ENCODE data around the gene AMPH. TPM values are rescaled to one million over a fixed set of nuclear protein-coding genes. Genes with fewer than 3 reads are reported as not detected.

Gene AMPH
- total RNA-seq, 1 donor from 2014 or later, result 10.7 TPM

DNA sequence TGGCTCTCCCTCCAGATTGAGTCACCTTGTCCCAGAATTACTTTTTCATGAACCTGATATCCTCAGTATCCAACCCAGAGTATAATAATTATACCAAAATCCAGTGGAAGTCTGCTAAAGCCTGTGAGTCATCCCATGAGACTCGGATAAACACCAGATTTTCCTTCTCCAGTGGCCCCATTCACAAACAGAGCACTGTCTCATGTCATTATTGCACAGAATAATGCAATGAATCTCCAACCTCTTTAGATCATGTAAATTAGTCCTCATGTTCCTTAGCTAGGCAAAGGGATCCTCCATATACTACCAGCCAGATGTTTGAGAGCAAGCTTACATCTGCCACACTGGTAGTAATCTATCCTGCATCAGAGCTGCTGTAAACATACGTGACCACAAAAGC is 89.0 kb downstream of the AMPH start:
- DNase-seq, result no peak

GRCh38 chr7:38541440-38541839 is 89.7 kb downstream of the AMPH start:
- no peak for DNase-seq

DNA sequence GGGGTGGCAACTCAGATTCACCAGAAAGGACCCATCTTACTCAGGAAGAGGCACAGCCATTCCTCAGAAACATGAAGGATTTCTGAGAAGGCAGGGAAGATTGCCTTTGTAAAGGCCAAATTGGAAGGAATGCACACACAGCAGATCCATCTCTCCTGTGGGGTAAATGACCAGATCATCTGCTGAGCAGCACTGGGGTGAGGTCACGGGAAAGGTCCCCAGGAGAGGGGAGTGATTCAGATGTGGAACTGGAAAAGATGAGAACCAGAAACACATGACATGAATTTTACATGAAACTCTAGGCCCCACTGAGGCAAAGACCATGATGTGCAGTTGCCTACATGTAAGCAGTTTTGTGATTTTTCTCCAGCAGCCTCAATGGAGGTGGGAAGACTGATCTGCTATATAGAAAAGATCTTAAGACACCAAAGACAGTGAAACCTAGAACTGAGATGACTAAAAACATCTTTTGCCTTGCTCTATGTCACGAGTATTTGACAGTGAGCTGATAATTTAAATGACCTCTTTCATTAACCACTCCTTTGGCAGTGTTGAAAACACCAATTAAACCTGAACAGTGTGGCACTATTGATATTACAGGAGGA is 91.6 kb downstream of the AMPH start:
- DNase-seq, result no peak

DNA sequence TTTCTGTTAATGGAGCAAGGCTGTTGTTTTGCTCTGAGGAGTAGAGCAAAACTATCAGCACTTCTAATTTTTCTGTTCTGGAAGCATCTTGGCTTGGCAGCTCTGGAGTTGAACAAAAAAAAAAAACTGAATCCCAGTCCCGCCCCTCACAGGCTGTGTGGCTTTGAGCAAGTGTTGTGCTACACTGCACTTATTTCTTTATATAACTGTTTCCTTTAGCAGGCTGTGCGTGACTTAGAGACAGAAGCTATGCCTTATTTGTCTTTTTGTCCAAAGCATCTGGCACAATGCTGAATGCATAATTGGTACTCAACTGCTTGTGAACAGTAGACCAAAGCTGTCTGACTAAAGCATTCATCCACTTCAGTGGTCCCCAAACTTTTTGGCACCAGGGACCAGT is 96.1 kb downstream of the AMPH start:
- no peak for DNase-seq

- no peak for DNase-seq
Observed at GRCh38 chr7:38525857-38526256, 105.3 kb downstream of the AMPH start.

DNA sequence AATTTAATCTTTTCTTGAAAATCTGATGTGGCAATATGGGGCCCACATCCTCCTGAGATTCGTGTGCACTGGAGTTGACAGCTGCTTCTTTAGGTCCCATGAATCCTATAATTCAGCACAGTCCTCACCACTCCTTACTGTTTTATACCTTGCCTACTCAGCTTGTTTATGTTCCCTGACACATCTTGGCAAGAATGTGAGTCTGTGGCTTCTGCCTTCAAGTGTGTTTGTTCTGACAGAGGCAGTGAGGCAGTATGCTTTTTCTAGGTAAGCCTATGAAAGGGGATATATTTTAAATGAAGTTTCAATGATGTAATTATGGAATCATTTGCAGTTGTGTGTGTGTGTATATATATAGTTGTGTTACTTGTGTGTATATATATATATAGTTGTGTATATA is 106.4 kb downstream of the AMPH start:
- no peak for DNase-seq

DNA sequence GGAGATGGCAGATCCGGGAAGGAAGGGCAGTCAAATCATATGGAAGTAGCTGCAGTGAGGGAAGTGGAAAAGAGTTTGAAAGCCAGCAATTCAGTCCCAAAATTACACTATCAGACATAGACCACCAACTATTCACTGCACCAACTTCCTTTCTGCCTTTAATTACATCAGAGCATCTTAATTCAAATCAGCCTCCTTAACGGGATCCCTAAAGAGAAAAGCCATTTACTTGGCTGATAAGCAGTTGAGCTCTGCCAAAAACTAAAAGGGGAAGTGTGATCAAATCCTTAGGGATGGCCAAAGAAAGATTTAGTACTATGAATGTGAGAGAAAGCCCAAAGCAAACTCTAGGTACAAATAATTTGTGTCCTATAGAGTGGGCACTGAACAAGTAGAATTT is 110.4 kb downstream of the AMPH start:
- no peak for DNase-seq

DNA sequence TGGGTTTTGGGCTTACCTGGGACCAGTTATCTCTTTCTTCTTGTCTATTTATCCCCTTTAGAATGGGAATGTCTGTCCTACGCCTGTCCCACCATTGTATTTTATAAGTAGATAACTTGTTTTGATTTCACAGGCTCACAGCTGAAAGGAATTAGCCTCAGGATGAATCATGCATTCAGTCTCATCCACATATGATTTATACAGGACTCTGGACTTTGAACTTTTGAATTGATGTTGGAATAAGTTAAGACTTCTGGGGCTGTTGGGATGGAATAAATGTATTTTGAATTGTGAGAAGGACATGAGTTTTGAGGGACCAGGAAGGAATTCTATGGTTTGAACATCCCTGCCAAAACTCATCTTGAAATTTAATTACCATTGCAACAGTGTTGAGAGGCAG is 112.6 kb downstream of the AMPH start:
- DNase-seq, result no peak

DNA sequence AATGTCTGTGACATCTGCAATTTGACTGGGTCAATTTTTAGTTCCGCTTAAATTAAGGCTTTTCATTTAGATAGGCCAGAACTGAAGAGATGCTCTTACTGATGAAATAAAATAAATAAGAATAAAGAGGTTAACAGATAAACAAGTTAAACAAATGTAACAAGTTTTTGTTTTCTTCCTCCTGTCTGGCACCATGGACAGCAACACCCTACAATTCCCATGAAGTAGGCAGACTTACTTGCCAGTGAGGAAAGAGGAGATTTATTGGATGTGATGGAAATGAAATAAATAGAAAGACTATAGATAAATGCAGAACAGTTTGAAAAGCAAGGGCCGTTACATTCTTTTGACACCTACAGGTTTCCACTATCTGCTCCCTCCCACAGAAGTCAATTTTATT is 118.5 kb downstream of the AMPH start:
- DNase-seq, result no peak

DNA sequence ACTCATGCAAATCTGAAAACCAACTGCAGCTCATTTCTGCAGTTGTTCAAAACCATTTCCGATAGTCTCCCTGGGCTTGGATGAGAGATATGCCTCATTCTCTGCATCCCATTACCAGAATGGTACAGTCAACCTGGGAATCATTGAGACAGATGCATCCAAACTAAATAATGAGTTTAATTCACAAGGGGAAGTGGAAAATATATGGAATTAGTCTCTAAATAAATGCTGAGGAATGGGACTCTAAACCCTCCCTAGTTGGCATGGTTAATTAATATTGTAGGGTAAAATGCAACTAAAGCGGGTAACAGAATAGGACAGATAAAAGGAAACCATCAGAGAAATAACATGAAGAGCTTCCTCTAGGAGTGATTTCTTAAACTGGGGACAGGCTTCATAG is 118.9 kb downstream of the AMPH start:
- no peak for DNase-seq

DNA sequence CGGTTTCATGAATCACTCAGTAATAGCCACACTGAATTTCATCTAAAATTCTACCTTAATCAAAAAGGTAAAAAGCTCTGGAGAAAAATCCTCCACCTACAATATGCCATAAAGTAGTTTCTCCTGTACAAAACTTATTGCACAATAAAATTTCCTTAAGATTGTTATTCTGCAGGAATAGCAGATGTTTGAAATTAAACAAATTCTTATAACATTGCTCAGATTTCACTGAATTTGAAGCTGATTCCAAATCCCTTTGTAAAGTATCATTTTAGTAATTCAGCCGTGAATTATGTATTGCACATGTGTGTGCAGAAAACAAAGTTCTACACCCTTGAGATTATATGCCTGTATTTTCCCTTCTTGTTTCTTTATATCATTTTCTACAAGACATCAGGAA is 123.8 kb downstream of the AMPH start:
- DNase-seq, result peak; percentile 11

DNA sequence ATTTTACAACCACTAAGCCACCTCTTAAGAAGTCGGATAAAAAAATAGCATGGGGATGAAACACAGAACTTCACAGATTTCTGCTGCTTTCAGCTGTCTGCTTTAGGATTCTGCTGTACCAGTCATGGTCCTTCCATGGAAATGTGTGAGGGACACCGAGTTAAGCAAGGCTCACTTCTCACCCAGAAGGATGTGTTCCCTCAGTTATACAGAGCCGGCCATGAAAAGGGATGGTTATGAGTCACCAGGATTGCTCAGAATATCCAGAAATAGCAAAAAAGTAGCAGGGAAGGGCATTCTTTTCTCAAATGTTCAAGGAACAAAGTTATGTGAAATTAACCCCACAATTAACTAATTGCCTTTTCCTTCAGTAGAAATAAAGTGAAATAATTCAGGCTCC is 124.4 kb downstream of the AMPH start:
- DNase-seq, result no peak

GRCh38 chr7:38506004-38506403 is 125.2 kb downstream of the AMPH start:
- DNase-seq, result no peak

- DNase-seq, result no peak
Observed at GRCh38 chr7:38504684-38505083, 126.5 kb downstream of the AMPH start.

- DNase-seq, result no peak
Observed at GRCh38 chr7:38502848-38503247, 128.3 kb downstream of the AMPH start.

- DNase-seq, result no peak
Observed at GRCh38 chr7:38502289-38502688, 128.9 kb downstream of the AMPH start.

GRCh38 chr7:38492010-38492409 is 139.2 kb downstream of the AMPH start:
- no peak for DNase-seq

- DNase-seq, result no peak
Observed at GRCh38 chr7:38482521-38482920, 148.7 kb downstream of the AMPH start.

GRCh38 chr7:38481401-38481800 is 149.8 kb downstream of the AMPH start:
- no peak for DNase-seq

DNA sequence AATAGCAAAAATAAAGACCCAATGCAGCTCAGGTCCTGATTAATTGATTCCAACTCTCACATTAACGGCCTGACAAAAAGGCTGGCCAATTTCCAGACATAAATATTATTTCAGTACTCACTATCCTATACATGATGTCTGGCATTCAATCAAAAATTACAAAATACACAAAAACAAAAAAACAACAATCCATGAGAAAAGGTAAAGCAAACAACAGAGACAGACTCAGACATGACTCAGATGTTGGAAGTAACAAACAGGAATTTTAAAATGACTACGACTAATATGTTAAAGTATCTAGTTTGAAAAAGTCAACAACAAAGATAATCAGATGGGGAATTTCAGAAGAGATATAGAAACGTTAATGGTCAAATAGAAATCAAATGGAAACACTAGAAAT is 152.8 kb downstream of the AMPH start:
- no peak for DNase-seq

DNA sequence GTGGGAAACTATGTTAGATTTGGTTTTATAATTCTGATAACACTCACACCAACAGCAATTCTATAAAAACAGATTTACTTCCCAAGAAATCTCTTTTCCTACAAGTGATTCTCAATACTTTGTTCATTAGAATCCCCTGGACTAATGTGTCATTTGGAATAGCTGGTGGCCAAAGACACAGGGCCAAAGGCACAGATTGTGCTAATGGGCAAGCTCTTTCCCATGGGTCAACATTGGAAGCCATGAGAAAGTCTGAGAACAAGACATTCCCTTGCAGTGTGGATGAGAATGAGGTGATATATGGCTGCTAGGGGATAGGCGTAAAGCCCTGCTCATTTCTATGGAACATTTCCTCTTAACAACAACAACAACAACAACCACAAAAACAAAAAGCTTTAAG is 153.8 kb downstream of the AMPH start:
- DNase-seq, result no peak

GRCh38 chr7:38476764-38477163 is 154.4 kb downstream of the AMPH start:
- no peak for DNase-seq

- DNase-seq, result no peak
Observed at GRCh38 chr7:38465956-38466355, 165.2 kb downstream of the AMPH start.

DNA sequence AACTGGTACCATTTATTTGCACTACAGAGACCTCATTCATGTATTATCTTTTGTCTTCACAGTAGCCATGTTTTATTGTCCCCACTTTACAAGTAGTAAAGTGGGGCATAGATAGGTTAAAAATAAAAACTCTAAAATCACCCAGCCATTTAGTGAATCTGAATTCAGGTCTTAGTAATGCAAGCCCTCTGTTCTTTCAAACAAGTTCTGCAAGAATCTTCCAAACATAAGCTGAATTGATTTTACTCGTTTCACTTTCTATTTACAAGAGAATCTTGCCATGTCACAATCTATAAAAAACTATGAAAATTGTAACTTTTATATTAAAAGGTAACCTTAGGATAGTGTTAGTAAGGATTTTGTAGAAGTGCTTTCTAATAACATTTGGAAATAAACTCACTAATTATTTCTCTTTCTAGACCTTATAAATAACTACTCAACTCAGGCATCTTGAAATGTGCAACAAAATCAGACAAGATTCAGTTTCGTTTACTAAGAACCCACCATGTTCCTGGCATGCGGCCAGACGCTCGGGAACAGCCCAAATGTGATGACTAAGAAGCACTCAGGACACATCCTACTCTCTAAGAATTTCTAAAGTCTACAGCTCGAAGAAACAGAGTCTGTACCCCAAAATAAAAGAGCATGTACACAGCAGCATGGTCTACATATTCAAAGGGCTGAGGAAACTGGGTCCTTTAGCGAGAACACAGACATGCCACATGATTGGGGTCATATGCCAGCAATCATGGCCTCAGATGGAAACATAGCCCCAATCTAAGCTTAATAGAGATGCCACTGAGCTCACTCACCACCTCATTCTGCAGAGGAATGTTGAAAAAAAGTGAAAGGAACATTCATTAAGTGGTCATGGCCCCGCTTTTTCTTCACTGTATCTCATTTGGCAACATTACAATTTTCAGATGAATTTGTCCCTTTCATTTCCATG is 167.6 kb downstream of the AMPH start:
- DNase-seq, result peak; percentile 37

Measured in tongue (tissue), 2 donors.